Stimulated activated CD8-positive, alpha-beta memory T cell treated with anti-CD3 and anti-CD28 coated beads, Interleukin-2, amount 100 ng/mL, for 48 hours (primary cell): ENCODE results near the gene GGA2.
"Not testable (repeated sequence)": the region's sequence is repeated elsewhere in the genome, so short reads cannot be mapped to it uniquely, and the experiment has no call there.

Experiments
- DNase-seq, 2 donors: peaks; one replicate each; pipeline ENCODE4 v3.0.0-alpha.2; 2020; ENCODE audit warnings: low read depth in 2 of 2

Gene GGA2

DNA sequence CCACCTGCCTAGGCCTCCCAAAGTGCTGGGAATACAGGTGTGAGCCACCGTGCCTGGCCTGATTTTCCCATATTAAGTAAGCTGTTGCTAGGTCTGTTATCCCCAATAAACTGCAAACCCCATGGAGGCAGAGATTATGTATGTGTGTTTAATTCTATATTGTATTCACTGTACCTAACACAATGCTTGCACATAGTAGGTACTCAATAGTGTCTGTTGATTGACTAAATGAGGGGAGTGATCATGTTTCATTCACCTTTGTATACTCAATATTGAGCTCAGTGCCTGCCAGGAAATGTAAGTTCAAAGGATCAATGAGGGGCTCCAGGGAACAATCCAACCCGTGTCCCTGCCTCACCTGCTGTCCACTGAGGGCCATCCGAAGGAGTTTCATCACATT is 14.6 kb upstream of the GGA2 start:
- no peak for DNase-seq

DNA sequence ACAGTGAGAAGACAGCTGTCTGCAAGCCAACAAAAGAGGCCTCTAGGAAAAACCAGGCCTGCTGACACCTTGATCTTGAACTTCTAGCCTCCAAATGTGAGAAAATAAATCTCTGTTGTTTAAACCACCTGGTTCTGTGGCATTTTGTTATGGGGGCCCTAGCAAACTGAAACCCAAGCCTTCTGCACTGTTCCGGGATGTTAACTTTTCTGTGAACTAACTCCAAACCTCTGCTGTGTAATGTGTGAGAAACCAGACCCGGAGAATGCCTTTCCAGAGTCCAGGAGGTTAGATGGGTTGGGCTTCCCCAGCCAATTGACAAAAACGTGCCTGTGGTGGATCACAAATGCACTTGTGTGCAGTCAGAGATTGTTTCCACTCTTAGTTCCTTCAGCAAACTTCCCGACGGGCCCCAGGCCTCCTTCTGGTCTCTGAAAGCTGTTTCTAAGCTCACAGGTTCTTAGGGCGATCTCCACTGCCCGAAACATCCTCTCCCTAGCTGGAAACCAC is 13.6 kb upstream of the GGA2 start:
- no peak for DNase-seq

DNA sequence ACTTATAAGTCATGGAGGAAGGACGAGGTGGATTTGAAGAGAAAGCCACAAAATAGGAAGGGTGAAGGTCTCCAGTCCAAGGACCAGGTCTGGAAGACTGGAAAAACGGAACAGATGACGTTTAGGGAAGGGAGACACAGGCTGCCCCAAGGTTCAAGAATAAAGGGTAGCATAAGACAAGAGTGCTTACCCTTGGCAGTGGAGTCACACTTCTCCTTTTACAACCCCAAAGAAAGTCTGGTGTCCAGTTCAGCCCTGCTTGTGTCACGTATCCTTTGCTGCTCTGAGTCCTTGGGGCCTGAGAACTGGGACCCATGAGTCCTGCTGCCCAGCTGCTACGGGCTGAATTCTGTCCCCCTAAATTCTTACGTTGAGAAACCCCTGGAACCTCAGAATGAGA is 13.0 kb upstream of the GGA2 start:
- no peak for DNase-seq

DNA sequence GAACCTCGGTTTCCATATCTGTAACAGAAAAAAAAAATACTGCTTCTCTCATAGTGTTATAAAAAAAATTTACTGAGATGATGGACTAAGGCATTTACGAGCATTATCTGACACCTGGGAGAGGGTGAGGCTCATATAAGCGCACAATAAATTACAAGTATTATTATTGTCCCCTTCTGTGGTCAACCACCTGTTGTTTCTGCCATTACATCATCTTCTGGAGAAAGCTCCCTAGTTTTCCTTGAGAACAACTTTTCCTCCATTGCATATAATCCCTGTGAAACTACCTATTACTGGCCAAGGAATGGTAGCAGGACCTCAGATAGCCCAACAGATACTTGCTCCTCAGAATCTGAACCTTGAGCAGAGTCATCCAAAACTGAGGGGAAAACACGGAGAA is 11.7 kb upstream of the GGA2 start:
- DNase-seq: no peak

DNA sequence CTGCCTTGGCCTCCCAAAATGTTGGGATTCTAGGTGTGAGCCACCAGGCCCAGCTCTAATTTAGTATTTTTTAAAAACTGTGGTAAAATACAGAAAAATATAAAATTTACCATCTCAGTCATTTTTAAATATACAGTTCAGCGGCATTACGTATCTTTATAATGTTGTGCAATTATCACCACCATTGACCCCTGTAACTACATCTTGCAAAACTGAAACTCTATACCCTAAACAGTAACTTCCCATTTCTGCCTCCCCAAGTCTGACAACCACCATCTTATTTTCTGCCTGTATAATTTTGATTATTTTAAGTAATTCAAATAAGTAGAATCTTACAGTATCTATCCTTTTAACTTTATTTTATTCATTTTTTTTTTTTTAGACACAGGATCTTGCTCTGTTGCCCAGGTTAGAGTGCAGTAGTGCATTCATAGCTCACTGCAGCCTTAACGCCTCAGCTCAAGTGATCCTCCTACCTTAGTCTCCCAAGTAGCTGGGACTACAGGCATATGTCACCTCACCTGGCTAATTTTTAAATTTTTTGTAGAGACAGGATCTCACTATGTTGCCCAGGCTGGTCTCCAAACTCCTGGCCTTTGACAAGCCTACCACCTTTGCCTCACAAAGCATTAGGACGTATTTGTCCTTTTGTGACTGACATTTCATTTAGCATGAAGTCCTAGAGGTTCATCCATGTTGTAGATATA is 10.9 kb upstream of the GGA2 start:
- DNase-seq: no peak

DNA sequence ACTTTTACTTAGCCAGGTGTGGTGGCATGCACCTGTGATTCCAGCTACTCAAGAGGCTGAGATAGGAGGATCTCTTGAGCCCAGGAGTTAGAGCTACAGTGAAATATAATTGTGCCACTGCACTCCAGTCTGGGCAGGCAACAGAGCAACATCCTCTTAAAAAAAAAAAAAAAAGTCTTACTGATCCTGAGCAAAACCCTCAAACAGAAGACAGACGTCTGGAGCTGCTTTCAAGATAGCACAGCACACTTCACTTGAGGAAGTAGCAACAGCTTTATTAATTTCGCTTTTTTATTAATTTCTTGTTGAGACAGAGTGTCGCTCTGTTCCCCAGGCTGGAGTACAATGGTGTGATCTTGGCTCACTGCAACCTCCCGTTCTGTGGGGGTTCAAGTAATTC is 10.2 kb upstream of the GGA2 start:
- DNase-seq: no peak

DNA sequence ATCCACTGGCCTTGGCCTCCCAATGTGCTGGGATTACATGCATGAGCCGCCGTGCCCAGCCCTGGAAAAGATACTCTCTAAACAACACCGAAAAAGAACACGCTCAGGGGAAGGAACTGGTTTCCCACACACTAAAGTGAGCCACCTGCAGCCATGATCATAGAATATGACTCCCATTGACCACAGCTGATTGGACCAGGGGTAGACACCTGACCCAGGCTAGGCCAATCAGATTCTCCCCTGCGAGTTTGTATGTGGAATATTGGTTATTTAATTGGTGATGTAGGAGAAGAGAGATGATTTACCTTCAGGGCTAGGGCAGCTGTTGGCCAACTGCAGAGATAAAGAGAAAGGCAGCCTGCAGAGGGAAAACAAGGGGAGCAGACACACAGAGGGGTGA is 9.0 kb upstream of the GGA2 start:
- DNase-seq: no peak

DNA sequence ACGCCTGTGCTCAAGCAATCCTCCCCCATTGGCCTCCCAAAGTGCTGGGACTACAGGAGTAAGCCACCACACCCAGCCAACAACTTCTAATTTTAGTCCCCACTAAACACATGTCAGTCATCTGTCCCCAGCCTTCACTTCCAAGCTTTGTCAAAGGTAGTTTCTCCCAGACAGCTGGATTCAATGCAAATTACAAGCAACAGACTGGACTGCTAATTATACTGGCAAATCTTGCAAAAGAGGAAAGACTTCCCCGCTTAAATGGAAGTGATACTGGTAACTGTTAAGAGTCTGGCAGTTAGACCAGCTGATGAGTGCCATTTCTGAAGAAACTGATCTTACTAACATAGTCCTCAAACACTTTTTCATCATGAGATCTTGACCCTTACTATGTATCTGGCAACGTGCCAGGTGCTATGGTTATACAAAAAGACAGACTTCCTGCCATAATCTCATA is 8.2 kb upstream of the GGA2 start:
- no peak for DNase-seq

DNA sequence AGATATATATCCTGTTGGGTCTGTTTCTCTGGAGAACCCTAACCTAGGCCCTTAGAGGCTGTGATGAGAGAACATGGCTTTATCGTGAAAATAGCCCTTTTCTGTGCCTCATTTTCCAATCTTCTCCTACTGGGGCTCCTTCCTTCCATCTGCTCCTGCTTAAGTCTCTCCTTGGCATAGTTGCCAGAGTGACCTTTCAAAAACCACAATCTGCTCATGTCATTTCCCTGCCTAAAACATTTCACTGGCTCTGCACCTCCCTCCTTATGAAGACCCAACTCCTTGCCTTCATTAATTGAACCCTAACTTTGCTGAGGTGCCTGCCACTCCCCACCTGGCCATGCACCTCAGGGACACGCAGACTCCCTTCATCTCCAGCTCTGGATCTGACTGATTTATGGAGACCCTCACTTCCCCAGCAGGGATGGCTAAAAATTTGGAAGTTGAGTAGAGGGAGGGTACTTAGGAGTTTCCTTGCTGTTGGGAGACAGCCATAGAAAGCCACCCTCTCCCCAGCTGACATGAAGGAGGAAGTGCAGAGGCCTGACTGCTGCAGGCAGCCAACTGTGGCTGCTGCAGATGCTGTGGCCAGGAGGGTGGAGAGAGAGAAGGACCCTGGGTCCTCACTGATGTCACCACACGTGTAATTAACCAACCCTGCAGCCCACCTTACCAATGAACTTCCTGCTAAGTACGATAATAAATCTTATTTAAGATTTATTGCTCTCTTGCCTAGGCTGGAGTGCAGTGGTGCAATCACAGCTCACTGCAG is 6.3 kb upstream of the GGA2 start:
- no peak for DNase-seq

DNA sequence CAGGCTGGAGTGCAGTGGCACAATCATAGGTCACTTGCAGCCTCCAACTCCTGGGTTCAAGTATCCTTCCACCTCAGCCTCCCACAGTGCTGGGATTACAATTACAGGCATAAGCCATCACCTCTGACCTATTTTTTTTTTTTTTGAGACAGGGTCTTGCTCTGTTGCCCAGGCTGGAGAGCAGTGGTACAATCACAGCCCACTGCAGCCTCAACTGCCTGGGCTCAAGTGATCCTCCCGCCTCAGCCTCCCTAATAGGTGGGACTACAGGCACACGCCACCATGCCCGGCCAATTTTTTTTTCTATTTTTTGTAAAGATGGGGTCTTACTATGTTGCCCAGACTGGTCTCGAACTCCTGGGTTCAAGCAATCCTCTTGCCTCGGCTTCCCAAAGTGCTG is 5.6 kb upstream of the GGA2 start:
- DNase-seq: no peak

DNA sequence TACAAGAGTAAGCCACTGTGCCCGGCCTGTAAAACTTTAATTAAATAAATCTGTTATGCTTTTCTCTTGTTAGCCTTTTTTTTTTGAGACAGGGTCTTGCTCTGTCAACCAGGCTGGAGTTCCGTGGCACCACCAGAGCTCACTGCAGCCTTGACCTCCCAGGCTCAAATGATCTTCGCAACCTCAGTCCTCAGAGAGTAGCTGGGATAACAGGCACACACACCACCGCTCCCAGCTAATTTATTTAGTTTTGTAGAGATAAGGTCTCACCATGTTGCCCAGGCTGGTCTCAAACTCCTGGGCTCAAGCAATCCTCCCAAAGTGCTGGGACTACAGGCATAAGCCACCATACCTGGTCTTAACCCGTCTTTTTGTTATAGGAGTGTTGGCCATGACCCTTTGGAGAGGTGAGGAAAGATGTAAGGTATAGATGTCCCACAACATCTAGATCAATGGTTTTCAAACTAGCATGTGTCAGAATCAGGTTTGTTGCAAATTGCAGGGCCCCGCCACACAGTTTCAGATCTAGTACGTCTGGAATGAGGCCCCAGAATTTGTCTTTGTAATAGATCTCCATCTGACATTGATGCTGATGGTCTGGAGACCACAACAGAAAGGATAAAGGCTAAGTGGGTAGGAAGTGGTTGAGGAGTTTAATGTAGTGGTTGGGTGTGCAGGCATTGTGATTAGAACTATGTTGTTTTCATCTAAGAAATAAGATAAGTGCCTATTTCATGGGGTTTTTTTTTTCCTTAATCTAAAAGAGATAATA is 4.3 kb upstream of the GGA2 start:
- DNase-seq: no peak

DNA sequence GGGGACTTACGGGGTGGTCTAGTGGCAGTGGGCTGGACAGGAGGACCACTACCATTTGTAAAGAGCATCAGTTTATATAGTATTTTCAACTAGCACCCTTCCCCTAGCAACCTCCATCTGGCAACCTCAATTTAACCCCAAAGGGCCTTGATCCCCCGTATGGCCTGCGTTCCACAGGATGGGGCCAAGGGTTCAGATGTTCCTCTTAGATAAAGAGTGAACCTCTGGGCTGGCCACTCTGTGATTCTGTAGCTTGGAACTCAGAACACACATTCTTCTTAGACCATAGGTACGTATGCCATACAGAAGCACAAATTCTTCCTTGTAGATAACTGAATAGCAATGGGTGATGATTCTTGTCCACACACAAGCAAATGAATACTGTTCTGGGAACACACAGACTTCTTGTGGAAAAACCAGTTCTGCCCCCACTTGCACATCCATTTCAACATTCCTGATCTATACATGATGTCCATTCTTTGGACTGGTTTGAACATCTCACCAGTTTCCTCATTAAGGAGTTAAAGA is 1.9 kb upstream of the GGA2 start:
- no peak for DNase-seq

DNA sequence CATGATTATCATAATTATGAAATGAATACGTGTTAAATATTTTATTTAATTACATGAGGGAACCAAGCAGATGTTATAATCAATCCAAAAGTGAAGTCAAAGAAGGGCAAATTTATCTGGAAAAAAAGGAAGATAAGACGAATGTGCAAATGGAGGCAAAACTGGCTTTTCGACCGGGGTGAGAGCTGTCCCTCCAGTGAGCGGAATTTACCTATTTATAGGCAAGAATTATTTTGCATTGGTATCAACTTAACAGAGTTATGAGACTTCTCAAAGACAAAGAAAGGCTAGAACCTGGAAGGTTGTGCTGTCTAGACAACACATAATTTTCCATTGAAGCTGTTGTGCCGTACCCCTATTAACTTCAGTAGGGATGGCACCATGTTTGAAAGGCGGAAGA is 1.4 kb upstream of the GGA2 start:
- no peak for DNase-seq

DNA sequence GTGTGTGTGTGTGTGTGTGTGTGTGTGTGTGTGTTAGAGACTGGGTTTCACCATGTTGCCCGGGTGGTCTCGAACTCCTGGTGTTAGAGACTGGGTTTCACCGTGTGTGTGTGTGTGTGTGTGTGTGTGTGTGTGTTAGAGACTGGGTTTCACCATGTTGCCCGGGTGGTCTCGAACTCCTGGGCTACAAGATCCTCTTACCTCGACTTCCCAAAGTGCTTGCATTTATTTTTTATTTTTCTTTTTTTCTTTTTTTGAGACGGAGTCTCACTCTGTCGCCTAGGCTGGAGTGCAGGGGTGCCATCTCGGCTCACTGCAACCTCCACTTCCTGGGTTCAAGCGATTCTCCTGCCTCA is 599 bp upstream of the GGA2 start:
- DNase-seq: not testable (repeated sequence)

DNA sequence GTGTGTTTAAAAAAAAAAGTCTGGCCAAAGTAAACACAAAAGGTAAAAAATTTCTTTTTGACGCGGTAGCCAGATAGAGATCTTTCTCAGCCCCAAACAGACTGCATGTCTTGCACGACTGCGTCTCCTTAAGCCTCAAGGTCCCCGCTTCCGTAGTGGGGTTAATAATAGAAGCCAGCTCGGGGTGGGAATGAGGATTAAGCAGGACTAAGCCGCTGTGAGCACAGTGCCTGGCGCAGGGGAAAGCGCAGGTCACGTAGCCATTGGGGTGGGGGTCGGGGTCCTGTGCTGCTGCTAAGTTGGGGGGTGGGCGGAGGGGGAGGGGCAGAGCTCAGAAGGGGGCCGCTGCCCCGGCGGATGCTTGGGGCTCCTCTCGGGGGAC is 521 bp downstream of the GGA2 start:
- DNase-seq: no peak

DNA sequence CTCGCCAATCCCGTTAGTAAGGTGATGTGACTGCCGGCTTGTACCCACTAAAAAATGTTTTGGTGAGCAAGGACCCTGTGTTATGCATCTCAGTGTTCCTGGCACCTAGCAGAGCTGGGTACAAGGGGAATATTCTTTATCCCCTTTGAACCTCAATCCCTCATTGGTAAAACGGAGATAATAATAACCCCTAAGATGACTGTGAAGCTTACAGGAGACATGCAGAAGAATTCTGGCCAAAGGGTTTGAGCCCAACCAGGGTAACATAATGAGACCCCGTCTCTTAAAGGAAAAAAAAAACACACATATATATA is 896 bp downstream of the GGA2 start:
- no peak for DNase-seq

DNA sequence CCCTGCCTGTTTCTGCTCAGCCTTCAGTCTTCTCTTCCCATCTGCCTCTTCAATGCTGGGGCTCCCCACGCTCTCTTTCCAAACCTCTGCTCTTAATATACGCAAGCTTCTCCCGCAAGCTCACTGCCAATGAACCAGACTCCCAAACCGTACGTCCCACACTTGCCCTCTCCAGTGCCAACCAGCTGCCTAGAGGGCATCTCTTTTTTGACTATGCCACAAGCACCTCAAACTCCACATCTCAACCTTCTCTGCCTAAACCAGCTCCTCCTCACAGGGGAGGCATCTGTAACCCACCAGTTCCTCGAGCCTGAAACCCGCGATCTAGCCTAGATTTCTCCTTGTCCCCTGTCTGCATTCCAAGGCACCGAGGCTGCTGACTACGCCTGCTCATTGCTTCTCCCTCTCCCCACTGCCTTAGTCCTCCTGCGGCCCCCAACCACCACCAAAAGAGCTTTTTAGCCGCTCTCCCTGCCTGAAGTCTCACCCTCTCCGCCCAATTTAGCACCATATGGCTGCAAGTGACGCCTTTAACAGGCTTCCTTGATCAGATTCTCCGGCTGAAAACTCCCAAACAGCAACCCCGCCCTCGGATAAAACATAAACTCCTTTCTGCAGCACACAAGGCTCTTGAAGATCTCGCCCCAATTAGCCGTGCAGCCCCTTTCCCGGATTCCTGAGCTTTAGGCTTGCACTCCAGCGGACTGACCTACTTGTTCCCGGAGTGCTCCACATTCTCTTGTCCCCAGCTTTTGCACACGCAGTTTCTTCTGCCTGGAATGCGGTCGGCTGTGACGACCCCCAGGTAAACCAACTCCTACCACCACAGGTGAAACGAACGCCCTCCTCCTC is 1.5 kb downstream of the GGA2 start:
- DNase-seq: no peak

DNA sequence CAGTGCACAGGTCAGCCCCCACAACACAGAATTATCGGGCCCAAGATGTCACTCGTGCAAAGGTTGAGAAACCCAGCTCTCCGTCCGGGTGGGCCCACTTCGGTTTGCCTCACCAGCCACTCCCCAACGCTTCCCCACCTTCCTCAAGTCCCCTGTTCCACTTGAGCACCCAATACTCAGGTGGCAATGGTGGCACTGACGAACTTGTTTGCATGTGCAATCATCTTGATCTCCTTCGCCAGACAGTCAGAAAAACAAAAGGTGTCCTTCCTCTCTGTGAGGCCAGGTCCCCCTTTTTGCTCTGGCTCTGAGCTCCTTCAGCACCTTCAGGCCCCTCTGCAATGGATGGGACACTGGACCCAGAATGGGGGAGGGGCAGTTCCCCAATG is 3.7 kb downstream of the GGA2 start:
- no peak for DNase-seq

DNA sequence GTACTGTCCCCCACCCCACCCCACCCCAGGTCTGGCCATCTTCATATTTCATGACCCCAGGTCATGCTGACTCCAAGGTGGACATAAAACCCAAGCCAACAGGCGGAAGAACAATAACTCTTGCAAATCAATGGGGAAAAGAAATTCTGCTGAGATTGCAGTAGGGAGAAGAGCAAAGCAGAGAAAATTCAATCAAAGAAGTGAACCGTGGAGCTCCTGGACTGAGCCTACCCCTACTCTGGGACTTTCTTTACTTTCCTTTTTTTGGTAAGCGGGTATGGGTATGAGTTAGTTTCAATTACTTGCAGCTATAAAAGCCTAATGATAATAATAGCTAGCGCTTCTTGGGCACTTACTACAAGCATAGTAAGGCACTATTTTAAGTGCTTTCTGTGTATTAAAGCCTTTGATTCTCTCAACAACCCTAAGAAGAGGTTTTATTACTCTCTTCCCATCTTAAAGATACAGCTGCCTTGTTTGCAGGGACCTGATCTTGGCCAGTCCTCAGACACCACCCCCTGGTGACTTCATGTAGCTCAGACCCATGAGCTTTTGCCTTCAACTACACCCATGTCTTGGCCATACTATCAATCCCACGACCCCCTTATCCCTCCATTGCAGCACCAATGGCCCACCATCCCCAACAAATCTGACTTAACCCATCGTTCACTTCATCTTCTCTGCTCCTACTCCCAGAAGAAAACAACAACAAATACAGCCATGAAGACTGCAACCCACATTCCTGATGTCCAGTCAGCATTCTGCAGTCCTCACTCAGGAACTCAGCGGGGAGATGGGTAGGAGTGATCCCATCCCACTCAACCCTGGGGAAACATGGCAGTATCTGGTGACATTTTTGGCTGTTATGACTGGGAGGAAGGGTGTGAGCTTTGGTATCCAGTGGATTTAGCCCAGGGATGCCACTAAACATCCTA is 4.4 kb downstream of the GGA2 start:
- DNase-seq: no peak

DNA sequence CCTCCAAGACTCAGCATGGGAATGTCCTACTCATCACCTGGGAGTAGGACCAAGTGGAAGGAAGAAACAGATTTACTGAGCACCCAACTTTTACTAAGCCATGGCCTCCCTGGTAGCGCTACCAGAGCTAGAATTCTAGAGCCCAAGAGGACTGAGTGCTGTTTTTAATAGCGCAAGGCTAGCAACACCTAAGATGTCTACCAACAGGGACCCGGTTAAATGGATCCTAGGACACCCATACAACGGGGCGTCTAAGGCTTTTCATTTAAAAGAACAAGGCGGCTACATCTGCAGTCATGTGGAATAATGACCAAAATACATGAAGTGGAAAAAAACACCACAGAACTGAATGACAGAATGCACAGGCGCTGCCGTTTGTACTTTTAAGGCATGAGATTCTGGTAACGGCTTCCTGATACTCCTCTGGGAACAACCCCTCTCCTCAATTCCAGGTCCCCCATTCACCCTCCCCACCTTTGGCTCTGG is 5.1 kb downstream of the GGA2 start:
- DNase-seq: no peak
